HEK293T (cell line): ENCODE data around the gene FA2H.

Source experiments
- ARNT ChIP-seq: fragments of 450-650 bp; IDR thresholded peaks from 2 replicates; pipeline ENCODE4 v1.6.1; 2017; ENCODE audit warnings: mild to moderate bottlenecking
- BHLHE40 ChIP-seq: fragments of 450-650 bp; IDR thresholded peaks from 2 replicates; pipeline ENCODE4 v1.6.1; 2016; ENCODE audit warnings: mild to moderate bottlenecking, moderate library complexity, borderline replicate concordance
- FOXA1 ChIP-seq: fragments of 450-650 bp; IDR thresholded peaks from 2 replicates; pipeline ENCODE4 v1.6.1; 2016; ENCODE audit warnings: mild to moderate bottlenecking
- FOXM1 ChIP-seq: fragments of 450-650 bp; IDR thresholded peaks from 2 replicates; pipeline ENCODE4 v1.6.1; 2017; ENCODE audit warnings: mild to moderate bottlenecking, borderline replicate concordance
- NFRKB ChIP-seq: fragments of 450-650 bp; IDR thresholded peaks from 2 replicates; pipeline ENCODE4 v1.6.1; 2016; ENCODE audit warnings: mild to moderate bottlenecking, moderate library complexity
- SUZ12 ChIP-seq: fragments of 450-650 bp; IDR thresholded peaks from 2 replicates; pipeline ENCODE4 v1.6.1; 2016; ENCODE audit warnings: mild to moderate bottlenecking
- TARDBP ChIP-seq: fragments of 450-650 bp; IDR thresholded peaks from 2 replicates; pipeline ENCODE4 v1.6.1; 2016
- ZNF384 ChIP-seq: fragments of 450-650 bp; IDR thresholded peaks from 2 replicates; pipeline ENCODE4 v1.6.1; 2016

DNA sequence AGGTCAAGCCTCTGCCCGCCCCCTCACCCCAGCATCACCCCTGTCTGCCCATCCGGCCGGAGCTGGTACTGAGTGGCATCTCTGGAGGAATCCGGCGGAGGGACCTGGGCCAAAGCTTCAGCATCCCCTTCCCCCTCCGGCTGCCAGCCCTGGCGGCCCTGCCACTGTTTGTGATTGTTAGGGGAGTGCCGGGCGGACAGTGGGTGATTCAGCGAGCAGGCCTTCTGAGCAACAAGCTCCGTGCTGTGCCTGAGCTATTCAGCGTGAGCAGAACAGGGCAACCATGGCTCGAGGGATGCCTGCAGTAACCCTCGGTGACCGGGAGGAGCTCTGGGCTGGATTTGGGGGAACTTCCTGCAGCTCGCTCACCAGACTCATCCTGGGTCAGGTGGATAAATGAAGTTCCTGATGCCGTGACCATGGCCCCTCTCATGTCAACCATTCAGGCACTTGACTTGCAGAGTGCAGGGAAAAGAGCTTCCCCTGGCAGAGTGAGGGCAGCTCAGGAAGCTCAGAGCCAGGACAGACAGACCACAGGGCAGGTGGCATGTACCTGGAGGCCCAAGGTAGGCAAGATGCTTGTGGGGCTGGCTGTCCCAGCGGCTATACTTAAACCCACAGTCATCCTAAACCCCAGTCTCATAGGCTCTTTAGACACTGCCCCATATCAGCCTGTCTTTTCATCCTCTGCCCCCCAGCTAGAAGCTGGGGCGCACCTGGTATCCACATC, 49.6 kb downstream of the FA2H start:
- TF ChIP-seq FOXA1 (no peak), ARNT (no peak), SUZ12 (no peak), FOXM1 (no peak), NFRKB (no peak), TARDBP (no peak), ZNF384 (no peak), BHLHE40 (no peak)
